GM21381 (cell line): ENCODE data around the gene JPT1.
A peak's percentile ranks its signal among the peaks of the same experiment; 100 is the strongest.
"Not testable (repeated sequence)": the region's sequence is repeated elsewhere in the genome, so short reads cannot be mapped to it uniquely, and the experiment has no call there.

Experiments used
- ATAC-seq: cut with Tn5 transposase; IDR thresholded peaks from one replicate; pipeline ENCODE4 v1.9.1; 2021; ENCODE audit warnings: mild to moderate bottlenecking, moderate library complexity; ENCODE audit not compliant: unreplicated experiment

The JPT1 gene, protein sequence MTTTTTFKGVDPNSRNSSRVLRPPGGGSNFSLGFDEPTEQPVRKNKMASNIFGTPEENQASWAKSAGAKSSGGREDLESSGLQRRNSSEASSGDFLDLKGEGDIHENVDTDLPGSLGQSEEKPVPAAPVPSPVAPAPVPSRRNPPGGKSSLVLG

DNA sequence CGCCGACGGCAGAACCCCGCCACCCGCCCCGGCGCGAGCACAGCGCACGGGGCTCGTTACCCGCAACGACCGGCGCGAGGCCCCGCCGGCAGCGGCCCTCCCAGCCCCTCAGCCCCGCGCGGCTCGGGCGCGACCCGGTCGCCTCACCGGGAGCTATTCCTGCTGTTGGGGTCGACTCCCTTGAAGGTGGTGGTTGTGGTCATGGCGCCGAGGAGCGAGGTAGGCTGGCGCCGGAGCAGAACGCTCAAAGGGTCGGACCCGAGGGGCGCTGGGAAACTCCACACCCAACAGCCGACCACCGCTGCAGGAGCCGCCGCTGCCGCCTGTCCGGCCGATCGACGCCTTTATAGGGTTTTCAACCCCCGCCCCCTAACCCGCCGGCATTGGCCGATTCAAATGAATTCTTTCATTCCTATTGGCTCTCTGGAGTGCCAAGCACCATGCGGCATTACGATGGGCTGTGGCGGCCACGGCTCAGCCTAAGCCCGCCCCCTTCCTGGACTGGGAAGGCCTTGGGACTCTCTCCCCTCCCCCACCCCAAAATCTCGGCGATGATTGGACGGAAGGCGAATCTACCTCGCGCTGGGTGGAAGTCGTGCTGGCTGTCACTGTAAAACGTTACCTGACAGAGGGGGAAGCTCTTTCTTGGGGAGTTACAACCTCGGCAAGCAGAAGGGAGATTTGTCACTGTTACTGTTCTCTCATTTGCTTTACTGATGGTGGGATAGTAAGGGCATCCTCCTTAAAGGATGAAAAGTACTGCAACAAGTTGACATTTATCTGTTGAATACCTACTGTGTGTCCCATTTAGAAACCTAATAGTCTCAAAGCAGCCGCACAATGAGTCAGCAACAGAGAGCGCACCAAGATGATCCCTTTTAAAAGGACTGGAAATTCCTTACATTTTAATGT lies at the start of gene JPT1:
Gene JPT1 (minus strand): TSS at position 318 of the 912 bp plus-strand sequence. CDS start 115 bp downstream, at position 203.
- peak; percentile 94 for ATAC-seq

DNA sequence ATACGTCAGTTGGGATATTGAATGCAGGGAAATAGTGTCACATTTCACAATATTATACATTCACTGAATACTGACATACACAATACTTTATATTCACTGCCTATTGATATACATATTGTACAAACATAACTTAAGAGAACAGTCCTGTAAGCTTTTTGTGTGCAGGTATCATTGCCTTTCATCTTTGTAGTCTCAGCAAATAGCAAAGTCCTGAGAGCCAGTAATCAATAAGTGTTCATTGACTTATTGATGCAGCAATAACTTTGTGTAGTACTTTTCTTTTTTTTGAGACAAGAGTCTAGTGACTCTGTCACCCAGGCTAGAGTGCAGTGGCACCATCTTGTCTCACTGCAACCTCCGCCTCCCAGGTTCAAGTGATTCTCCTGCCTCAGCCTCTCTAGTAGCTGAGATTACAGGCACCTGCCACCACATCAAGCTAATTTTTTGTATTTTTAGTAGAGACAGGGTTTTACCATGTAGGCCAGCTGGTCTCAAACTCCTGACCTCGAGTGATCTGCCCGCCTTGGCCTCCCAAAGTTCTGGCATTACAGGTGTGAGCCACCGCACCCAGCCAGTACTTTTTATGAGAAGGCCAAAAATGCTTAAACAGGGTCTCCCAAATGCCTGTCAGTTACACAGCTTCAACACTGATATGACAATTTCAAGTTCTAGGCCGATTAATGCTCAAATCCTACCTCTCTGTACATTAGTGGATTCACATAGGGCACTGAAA lies 45.7 kb upstream of the JPT1 start:
- ATAC-seq, result no peak

DNA sequence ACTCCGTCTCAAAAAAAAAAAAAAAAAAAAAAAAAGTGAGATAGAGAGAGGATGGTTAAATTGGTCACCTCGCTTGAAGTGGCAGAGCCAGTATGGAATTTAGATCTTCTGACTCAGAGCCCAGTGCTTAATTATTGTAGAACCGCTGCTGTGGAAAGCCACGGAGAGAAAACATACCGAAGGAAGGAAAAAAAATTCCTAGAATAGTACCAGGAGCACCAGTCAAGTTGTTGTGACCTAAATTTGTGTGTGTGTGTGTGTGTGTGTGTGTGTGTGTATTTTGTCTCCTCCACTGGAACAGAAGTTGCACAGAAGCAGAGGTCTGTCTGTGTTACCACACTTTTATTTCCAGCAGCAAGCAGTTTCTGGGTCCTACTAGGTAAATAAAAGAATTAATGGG lies 40.6 kb upstream of the JPT1 start:
- no peak for ATAC-seq

GRCh38 chr17:75191584-75191983 lies 37.3 kb upstream of the JPT1 start:
- no peak for ATAC-seq

- no peak for ATAC-seq
These were observed 34.3 kb upstream of the JPT1 start for GRCh38 chr17:75188614-75189013.

DNA sequence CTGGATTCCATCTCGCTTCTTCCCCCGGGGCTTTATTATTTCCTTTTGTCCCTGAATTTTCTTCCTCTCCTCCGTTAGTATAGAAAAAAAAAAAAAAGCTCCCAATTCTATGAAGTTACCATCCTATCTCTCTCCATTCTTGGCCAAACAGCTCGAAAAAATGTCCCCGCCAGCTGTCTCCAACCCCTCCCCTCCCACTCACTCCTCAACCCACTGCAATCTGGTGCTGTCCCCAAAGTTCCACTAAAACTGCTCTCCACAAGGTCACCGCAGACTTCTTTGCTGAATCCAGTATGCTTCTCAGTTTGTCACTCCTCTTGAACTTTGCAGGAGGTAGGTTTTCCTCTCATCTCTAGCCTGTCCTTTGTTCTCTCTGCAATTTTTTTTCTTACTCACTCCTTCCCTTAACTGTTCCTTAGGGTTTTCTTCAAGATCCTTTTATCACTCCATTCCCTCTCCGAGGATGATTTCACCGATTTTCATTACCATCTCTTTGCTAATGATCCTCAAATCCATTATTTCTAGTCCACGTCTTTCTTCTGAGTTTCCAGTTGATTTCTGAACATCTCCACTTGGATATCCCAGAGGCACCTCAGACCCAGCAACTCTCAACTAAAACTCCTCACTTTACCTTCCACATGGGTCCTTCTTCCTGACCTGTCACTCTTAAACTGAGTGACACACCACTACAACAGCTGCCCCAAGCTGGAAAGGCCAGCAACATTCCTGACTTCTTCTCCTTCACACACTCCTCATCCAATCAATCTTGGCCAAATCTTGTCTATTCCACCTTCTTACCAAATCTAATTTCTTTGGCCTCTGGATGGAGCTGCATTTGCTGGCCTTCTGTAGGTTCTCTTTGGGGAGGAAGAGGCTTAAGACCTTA lies 29.9 kb upstream of the JPT1 start:
- ATAC-seq, result no peak

GRCh38 chr17:75182569-75183436 lies 28.5 kb upstream of the JPT1 start, which contains the start of gene SUMO2:
SUMO2 (minus strand) TSS chr17:75182959; CDS start chr17:75182834, 125 bp downstream.
- ATAC-seq, result peak; percentile 78

- ATAC-seq, result no peak
These were observed 27.9 kb upstream of the JPT1 start for GRCh38 chr17:75182319-75182568.

DNA sequence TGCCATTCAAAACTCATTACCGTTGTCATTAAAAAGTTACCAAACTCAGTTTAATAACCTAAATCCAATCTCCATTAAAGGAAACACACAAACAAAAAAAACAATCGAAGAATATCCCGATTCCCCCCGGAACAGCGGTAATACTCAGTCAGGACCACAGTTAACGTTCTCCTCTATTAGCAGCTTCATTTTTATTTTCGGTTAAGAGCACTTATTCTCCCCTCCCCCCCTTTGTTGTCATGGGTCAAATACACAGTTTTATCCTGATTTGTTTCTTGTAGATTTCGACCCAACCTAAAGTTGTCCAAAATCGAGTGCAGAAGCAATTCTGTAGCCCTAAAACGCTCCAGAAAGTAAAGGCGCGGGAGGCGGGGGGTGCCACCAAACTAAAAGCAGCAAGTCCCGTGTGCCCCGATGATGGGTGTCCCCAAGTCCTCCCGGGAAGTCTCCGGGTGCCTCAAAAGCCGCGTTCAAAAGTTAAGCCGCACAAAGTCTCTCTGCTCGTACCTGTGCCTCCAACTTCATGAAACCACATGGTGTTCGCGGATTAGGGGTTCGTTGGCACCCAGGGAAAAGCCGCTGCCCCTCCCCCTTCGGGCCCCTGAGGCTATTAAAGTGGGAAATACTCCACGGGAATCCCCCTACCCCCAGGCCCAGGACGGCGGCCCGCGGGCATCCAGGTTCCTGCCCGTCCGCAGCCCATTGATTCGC lies 27.5 kb upstream of the JPT1 start:
- ATAC-seq, result peak; percentile 18

- ATAC-seq, result no peak
These were observed 26.8 kb upstream of the JPT1 start for GRCh38 chr17:75181110-75181509.

DNA sequence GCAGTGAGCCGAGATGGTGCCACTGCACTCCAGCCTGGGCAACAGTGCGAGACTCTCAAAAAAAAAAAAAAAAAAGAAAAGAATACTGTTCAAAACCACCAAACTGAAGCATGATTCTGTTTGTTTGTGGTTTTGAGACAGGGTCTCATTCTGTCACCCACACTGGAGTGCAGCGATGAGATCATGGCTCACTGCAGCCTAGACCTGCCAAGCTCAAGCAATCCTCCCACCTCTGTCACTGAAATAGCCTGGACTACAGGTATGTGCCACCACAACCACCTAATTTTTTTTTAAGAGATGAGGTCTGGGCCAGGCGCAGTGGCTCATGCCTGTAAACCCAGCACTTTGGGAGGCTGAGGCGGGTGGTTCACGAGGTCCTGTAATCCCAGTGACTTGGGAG lies 24.1 kb upstream of the JPT1 start:
- ATAC-seq, result no peak

GRCh38 chr17:75176625-75177024 lies 22.3 kb upstream of the JPT1 start:
- ATAC-seq, result no peak

DNA sequence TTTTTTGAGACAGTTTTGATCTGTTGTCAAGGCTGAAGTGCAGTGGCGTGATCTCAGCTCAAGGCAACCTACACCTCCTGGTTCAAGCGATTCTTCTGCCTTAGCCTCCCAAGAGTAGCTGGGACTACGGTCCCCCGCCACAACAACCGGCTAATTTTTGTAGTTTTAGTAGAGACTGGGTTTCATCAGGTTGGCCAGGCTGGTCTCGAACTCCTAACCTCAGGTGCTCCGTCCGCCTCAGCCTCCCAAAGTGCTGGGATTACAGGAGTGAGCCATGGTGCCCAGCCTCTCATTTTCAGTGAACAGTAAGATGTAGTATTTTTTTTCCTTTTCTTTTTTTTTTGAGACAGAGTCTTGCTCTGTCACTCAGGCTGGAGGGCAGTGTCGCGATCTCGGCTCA lies 20.7 kb upstream of the JPT1 start:
- ATAC-seq, result no peak

DNA sequence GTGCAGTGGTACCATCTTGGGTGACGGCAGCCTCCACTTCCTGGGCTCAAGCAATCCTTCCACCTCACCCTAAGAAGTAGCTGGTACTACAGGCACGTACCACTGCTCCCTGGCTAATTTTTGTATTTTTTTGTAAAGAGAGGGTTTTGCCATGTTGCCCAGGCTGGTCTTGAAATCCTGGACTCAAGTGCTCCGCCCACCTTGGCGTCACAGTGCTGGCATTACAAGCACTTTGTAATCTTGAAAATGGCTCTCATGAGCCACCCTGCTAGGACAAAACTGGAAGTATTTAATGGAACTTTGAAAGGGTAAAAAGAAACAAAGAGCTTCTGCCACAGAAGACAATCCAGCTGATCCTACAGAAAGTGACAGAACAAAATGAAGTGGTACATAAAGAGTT lies 19.2 kb upstream of the JPT1 start:
- ATAC-seq, result no peak

GRCh38 chr17:75168998-75169397 lies 14.7 kb upstream of the JPT1 start:
- no peak for ATAC-seq

GRCh38 chr17:75164606-75165005 lies 10.3 kb upstream of the JPT1 start:
- not testable (repeated sequence) for ATAC-seq

DNA sequence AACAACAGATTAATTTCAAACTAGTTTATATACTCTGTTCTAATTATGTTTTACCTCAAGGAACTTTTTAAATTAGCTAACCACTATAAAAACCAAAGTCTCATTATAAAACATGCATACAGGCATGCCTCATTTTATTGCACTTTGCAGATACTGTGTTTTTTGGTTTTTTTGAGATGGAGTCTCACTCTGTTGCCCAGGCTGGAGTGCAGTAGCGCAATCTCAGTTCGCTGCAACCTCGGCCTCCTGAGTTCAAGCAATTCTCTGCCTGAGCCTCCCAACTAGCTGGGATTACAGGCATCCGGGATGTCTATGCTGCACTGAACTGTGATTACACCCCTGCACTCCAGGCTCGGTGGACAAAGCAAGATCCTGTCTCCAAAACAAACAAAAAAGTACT lies 8.8 kb upstream of the JPT1 start:
- ATAC-seq, result no peak

DNA sequence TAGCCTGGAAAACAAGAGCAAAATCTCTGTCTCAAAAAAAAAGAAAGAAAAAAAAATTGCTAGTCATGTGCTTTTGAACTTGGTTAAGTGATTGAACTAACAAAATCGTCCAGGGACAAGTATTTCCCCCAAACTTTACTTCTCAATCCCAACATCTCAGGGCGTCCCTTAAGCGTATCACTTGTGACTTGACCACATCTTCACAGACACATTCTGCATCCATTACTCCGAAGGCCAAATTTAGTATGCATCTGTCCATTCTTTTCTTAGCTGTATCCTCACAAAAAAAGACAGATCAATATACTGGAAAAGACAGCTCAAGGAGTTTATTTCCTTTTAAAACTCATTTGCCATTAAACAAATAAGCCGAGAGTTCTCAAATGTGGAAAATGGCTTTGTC lies 5.9 kb upstream of the JPT1 start:
- ATAC-seq, result no peak
